ENCODE data around the gene ARL2BP. TPM values are rescaled to one million over a fixed set of nuclear protein-coding genes. Genes with fewer than 3 reads are reported as not detected.

ARL2BP gene
- total and polyA plus RNA-seq, 9 of the 15 experiments (the other 6 are each of a cell fraction or from before 2014, with no cell fraction given): 16.7 to 41.8 (median 27.2) TPM

GRCh38 chr16:57233944-57234706 lies 10.9 kb upstream of the ARL2BP start:
- WGBS (ENCODE audit: insufficient coverage, low coverage, missing lambda C conversion rate): 89% methylated on average over 9 of the region's 9 CpGs
- intact Hi-C loops (cut with micrococcal nuclease): no loop called here
- CTCF ChIA-PET (ENCODE audit: low intra/inter-chr PET ratio): no interaction called here
- Histone ChIP-seq H3K4me3 (no peak overlapping the region), H2AFZ (ENCODE audit: low read depth, low read length) (no peak overlapping the region), H4K20me1 (replicated peaks; ENCODE audit: control insufficient read depth, insufficient read depth, low read length) (no peaks in the 10 kb centered on the region), H3K9me3 (replicated peaks; ENCODE audit: control insufficient read depth, insufficient read depth, low read depth, low read length) (no peaks in the 10 kb centered on the region), H3K27me3 (ENCODE audit: control insufficient read depth in 2 of 2, insufficient read depth in 2 of 2, low read length in 2 of 2) (no peaks in the 10 kb centered on the region), H3K79me2 (ENCODE audit: control insufficient read depth, insufficient read depth, low read length) (no peaks in the 10 kb centered on the region), H3K36me3 (ENCODE audit: control insufficient read depth, insufficient read depth, low read length) (peaks cover 84% of the 10 kb centered on the region), H3K9me1 (ENCODE audit: control insufficient read depth, insufficient read depth, low read length) (no peaks in the 10 kb centered on the region), H3K9ac (ENCODE audit: insufficient read depth in 1 of 2, low read depth in 2 of 2, low read length in 2 of 2) (no peak overlapping the region), H3K4me2 (ENCODE audit: insufficient read depth, low read length) (no peak overlapping the region), H3K27ac (ENCODE audit: extremely low read depth, low read depth, low read length) (no peak overlapping the region), H3K4me1 (replicated peaks in 1 of 2; ENCODE audit: control insufficient read depth in 2 of 2, insufficient read depth in 2 of 2, low read length in 2 of 2) (peaks cover 0 to 9% of the 10 kb centered on the region in 2 experiments; a peak in 2 of 5 replicates)
- POLR2A ChIA-PET: no interaction called here
- no peak for TF ChIP-seq C11orf30 (IDR thresholded peaks at IDR 0.05; ENCODE audit: low read depth)
- no TSS peak for BruUV-seq (replicated peaks)
- ATAC-seq (no peak), DNase-seq (ENCODE audit: extremely low read depth in 1 of 4, low spot score in 3 of 4) (no peak), FAIRE-seq (no peak)
- in situ Hi-C loops (cut with MboI): no loop called here

GRCh38 chr16:57234707-57235092 lies 10.4 kb upstream of the ARL2BP start:
- Histone ChIP-seq H2AFZ (ENCODE audit: low read depth, low read length) (no peak overlapping the region), H3K4me3 (no peak overlapping the region), H3K9me1 (ENCODE audit: control insufficient read depth, insufficient read depth, low read length) (no peaks in the 10 kb centered on the region), H3K4me2 (ENCODE audit: insufficient read depth, low read length) (no peak overlapping the region), H3K9ac (ENCODE audit: insufficient read depth in 1 of 2, low read depth in 2 of 2, low read length in 2 of 2) (no peak overlapping the region), H3K79me2 (ENCODE audit: control insufficient read depth, insufficient read depth, low read length) (no peaks in the 10 kb centered on the region), H3K9me3 (replicated peaks; ENCODE audit: control insufficient read depth, insufficient read depth, low read depth, low read length) (no peaks in the 10 kb centered on the region), H3K4me1 (replicated peaks in 1 of 2; ENCODE audit: control insufficient read depth in 2 of 2, insufficient read depth in 2 of 2, low read length in 2 of 2) (peaks cover 0 to 9% of the 10 kb centered on the region in 2 experiments; a peak in 2 of 5 replicates), H3K27ac (ENCODE audit: extremely low read depth, low read depth, low read length) (no peak overlapping the region), H4K20me1 (replicated peaks; ENCODE audit: control insufficient read depth, insufficient read depth, low read length) (no peaks in the 10 kb centered on the region), H3K27me3 (ENCODE audit: control insufficient read depth in 2 of 2, insufficient read depth in 2 of 2, low read length in 2 of 2) (no peaks in the 10 kb centered on the region), H3K36me3 (ENCODE audit: control insufficient read depth, insufficient read depth, low read length) (peaks cover 85% of the 10 kb centered on the region)
- ChIA-PET CTCF (ENCODE audit: low intra/inter-chr PET ratio) (no interaction called here), POLR2A (no interaction called here)
- DNase-seq (ENCODE audit: extremely low read depth in 1 of 4, low spot score in 3 of 4): no peak
- no peak for FAIRE-seq
- no peak for ATAC-seq
- intact Hi-C loops (cut with micrococcal nuclease): no loop called here
- in situ Hi-C loops (cut with MboI): no loop called here
- no TSS peak for BruUV-seq (replicated peaks)
- TF ChIP-seq NEUROD1 (IDR thresholded peaks at IDR 0.05; ENCODE audit: borderline replicate concordance, low read depth, low read length, partially characterized antibody) (no peak), TARDBP (IDR thresholded peaks at IDR 0.05) (no peak), TRIM28 (IDR thresholded peaks at IDR 0.05) (no peak), ZNF24 (IDR thresholded peaks at IDR 0.05) (no peak), ETV5 (CRISPR knock-in tag; IDR thresholded peaks at IDR 0.05; ENCODE audit: low read depth) (no peak), ZNF134 (CRISPR knock-in tag; conservative IDR thresholded peaks at IDR 0.05) (no peak), KAT2B (IDR thresholded peaks at IDR 0.05; ENCODE audit: low read depth, low read length) (no peak), SRF (CRISPR knock-in tag; IDR thresholded peaks at IDR 0.05) (no peak), CEBPG (CRISPR knock-in tag; IDR thresholded peaks at IDR 0.05) (no peak), CEBPG (tag; conservative IDR thresholded peaks at IDR 0.05 in 1 of 2, IDR thresholded peaks at IDR 0.05 in 1 of 2) (no peak), KLF10 (CRISPR knock-in tag; IDR thresholded peaks at IDR 0.05) (no peak), CBFA2T2 (conservative IDR thresholded peaks at IDR 0.05) (no peak), MYC (IDR thresholded peaks at IDR 0.05; ENCODE audit: low read depth, low read length) (no peak), MYC (CRISPR knock-in tag; IDR thresholded peaks at IDR 0.05; ENCODE audit: borderline replicate concordance, low read depth) (no peak), ZNF436 (CRISPR knock-in tag; IDR thresholded peaks at IDR 0.05) (no peak)
- TF ChIP-seq, protein P1, sequence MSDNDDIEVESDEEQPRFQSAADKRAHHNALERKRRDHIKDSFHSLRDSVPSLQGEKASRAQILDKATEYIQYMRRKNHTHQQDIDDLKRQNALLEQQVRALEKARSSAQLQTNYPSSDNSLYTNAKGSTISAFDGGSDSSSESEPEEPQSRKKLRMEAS (CRISPR knock-in tag; IDR thresholded peaks at IDR 0.05): no peak

Data from K562 (cell line).